Esophagus mucosa (tissue), 1 donor: ENCODE data around the gene SPRY1. TPM values are rescaled to one million over a fixed set of nuclear protein-coding genes. Genes with fewer than 3 reads are reported as not detected.

Experiments
- ATAC-seq: fragments of 200-7000 bp; cut with Tn5 transposase; one replicate; pipeline ENCODE4 v1.9.1; 2020
- total RNA-seq: library from RNA; stranded (reverse); gene quantifications from one replicate; pipeline ENCODE4 v1.2.4, GENCODE V29; 2023
- donor health status: DM: yes; HTN: yes; CAD: no.

SPRY1 gene
- total RNA-seq, 1 donor from 2014 or later: 16.0 TPM

- no peak for ATAC-seq
These were observed 15.6 kb upstream of the SPRY1 start for GRCh38 chr4:123380728-123381716.

- ATAC-seq: no peak
These were observed 14.6 kb upstream of the SPRY1 start for GRCh38 chr4:123381996-123382395.

- ATAC-seq: no peak
These were observed 13.0 kb upstream of the SPRY1 start for GRCh38 chr4:123383566-123383965.

- no peak for ATAC-seq
These were observed 10.0 kb upstream of the SPRY1 start for GRCh38 chr4:123386609-123387008.

- no peak for ATAC-seq
These were observed 5.6 kb upstream of the SPRY1 start for GRCh38 chr4:123390846-123391456.

- no peak for ATAC-seq
These were observed 2.9 kb upstream of the SPRY1 start for GRCh38 chr4:123393721-123394120.

- ATAC-seq: peak; percentile 50
These were observed 810 bp downstream of the SPRY1 start for GRCh38 chr4:123397144-123398065.

GRCh38 chr4:123398066-123398852 is 1.7 kb downstream of the SPRY1 start:
- peak; percentile 79 for ATAC-seq

- peak; percentile 52 for ATAC-seq
These were observed 2.4 kb downstream of the SPRY1 start for GRCh38 chr4:123398853-123399626.

- ATAC-seq: no peak
These were observed 3.2 kb downstream of the SPRY1 start for GRCh38 chr4:123399627-123400358.

- ATAC-seq: no peak
These were observed 4.9 kb downstream of the SPRY1 start for GRCh38 chr4:123401271-123402120.

GRCh38 chr4:123402121-123402465 is 5.5 kb downstream of the SPRY1 start:
- ATAC-seq: no peak

GRCh38 chr4:123403080-123403604 is 6.5 kb downstream of the SPRY1 start:
- ATAC-seq: no peak

GRCh38 chr4:123404533-123404932 is 7.9 kb downstream of the SPRY1 start:
- ATAC-seq: no peak

GRCh38 chr4:123405267-123405865 is 8.8 kb downstream of the SPRY1 start:
- ATAC-seq: no peak

GRCh38 chr4:123406872-123407271 is 10.3 kb downstream of the SPRY1 start:
- no peak for ATAC-seq

GRCh38 chr4:123408471-123409084 is 12.0 kb downstream of the SPRY1 start:
- ATAC-seq: no peak

GRCh38 chr4:123409334-123409733 is 12.7 kb downstream of the SPRY1 start:
- ATAC-seq: no peak
